Measurements from ENCODE around the gene NKD1.
"Not testable (repeated sequence)": the region's sequence is repeated elsewhere in the genome, so short reads cannot be mapped to it uniquely, and the experiment has no call there.

The NKD1 gene, protein sequence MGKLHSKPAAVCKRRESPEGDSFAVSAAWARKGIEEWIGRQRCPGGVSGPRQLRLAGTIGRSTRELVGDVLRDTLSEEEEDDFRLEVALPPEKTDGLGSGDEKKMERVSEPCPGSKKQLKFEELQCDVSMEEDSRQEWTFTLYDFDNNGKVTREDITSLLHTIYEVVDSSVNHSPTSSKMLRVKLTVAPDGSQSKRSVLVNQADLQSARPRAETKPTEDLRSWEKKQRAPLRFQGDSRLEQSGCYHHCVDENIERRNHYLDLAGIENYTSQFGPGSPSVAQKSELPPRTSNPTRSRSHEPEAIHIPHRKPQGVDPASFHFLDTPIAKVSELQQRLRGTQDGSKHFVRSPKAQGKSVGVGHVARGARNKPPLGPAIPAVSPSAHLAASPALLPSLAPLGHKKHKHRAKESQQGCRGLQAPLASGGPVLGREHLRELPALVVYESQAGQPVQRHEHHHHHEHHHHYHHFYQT
- total RNA-seq = 2.9 to 44.5 (median 12.9) reads per million in 3 experiments

DNA sequence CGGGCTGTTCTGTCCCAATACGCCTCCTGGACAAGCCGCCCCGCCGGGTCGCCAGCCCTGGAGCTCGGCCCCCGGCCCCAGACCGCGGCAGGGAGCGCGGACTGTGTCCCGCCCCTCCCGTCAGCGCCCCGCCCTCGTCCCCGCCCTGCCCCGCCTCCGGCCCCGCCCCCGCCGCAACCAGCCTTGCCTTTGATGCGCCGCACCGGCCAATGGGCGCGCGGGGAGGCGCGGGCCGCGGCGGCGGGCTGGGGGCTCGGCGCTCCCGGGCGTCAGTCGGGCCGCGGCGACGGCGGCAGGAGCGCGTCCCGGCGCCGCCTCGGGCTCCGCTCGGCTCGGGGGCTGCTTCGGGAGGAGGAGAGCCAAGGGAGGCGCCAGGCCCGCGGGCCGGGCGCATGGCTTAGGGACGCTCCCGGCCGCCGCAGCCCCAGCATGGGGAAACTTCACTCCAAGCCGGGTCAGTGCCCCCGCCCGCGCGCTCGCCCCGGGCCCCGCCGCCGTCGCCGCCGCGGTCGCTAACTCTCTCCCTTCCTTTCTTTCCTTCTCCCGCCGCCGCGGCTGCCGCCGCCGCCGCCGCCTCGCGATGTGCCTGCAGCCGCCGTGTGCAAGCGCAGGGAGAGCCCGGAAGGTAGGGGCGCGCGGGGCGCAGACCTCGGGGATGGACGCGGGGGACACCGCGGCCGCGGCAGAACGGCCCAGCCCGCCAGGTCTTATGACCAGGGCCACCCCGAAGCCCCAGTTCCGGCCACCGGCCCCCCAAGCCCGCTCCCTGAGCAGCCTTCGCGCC, at the start of gene NKD1:
NKD1 (plus strand) TSS at position 272 of the 784 bp plus-strand sequence; CDS start at position 430, 158 bp downstream.
- DNase-seq = peak; percentile 69

DNA sequence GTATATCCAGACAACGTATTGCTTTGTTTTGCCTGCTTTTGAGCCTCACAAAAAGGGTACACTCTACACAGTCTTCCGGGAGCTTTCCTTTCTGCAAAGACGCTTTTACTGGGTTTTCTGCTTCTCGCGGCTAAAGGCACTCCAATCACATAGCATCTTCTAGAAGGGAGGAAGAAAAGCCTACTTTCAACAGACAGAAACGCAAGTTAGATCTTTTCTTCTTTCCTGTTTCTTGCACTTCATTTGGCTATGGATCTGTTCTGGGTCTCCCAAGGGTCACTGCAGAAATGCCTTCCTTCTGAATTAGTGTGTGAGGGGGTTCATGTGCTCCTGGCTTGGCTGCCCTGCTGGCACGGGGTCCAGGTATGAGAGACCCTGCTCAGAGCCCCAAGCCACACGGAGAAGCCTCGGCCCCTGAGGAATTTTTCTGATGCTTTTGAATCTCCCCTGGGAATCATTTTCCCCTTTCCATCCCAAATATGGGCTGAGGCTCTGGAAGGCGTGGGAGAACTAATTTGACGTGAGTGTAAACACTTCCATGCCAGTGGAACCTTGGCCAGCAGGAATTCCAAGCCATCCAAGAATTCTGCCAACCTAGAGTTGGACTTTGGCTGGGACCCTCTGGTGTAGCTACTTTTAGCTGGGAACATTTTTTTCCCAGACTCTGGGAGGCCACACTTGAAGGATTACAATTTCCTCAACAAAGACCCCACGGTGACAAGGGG, 49.6 kb upstream of the NKD1 start:
- DNase-seq = no peak

DNA sequence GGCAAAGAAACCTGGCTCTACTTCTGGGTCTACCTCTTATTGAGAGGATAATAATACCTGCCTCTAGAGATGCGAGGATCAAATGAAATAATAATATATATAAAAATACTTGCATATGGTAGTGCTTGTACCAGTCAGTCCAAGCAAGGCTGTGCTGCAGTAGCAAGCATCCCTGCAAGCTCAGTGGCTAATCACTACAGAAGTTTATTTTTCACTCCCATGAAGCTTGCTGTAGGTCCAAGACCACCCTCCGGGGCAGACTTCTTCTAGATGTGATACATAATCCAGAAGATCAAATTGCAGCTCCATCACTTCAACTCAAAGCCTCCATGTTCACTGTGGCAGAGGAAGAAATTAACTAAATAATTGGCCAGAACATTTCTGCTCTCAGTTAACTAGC, 48.9 kb upstream of the NKD1 start:
- DNase-seq = no peak

DNA sequence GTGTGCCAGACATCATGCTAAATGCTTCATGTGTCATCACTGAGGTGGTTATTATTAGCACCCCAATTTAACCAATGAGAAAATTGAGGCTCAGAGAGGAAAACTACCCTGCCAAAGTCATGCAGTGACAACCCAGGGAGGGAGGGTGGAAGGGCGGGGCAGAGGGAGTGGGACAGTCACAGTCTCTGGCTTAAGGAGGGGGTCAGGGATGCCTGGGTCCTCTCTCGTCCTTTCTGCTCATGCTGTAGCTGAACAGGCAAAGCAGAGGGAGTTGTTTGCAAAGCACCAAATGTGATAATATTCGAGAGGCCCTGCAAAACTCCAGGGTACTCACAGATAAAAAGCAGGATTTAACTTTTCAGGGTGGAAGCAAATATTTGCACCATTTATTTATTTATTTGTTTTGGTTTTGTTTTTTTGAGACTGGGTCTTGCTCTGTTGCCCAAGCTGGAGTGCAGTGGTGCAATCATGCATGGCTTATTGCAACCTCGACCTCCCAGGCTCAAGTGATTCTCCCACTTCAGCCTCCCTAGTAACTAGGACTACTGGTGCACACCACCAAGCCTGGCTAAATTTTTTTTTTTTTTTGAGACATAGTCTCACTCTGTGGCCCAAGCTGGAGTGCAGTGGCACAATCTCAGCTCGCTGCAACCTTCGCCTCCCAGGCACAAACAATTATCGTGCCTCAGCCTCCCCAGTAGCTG, 47.9 kb upstream of the NKD1 start:
- no peak for DNase-seq

DNA sequence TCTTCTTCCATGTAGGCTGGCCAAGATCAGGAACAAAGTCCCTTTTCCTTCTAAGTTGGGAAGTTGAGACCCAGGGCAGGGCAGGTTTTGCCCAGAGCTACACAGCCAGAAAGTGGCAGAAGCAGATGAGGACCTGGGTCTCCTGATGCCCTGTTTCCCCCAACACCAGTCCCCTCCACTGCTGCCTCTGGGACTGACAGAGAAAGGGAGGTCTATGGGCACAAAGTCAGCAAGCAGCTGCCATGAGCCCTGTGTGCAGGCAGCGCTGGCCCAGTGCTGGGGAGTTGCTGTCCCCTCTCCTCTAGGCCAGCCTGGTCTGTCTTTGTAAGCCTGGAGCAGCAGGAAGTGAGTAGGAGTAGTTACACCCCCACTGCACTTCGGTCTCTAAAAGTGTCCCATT, 46.9 kb upstream of the NKD1 start:
- no peak for DNase-seq

DNA sequence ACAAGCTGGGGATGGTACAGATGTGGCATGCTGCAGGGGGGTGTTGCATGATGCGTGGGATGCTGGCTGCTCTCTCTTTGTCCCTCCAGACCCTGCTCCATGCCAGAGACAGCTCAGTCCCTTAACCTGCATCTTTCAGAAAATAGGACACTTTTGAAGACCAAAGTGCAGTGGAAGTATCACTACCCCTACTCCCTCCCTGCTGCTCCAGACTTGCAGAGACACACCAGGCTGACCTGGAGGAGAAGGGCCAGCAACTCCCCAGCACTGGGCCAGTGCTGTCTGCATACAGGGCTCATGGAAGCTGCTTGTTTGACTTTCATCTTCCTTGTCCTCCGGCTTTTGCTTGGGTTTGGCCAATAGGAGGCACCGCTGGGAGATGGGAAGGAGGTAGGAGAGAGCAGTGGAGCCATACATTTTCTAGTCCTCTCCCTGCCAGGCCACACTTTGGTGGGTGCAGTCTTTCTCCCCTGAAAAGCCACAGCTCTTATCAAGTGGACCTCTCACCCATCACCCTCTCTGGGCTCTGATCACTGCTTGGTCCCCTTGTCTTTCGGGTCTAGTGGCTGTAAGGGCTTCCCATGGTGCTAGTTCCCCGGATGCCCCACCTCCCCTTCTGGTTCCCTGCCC, 46.1 kb upstream of the NKD1 start:
- no peak for DNase-seq

DNA sequence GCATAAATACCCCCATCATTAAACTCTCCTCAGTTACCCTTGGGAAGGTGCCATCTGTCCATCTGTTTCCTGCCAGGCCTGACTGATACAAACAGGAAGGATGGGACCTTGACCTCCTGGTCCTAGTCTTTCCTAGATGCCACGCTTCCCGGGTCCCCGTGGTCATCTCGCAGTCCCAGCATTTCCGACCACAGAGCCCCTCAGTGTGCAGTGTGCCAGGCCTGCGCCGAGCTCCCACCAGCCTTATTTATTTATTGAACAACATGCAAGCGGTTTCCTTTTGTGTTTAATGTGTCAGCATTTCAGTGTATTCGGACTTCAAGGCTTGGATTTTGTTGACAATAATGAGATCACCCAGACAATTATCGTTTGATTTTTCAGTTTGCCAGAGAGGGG, 45.6 kb upstream of the NKD1 start:
- DNase-seq = no peak

DNA sequence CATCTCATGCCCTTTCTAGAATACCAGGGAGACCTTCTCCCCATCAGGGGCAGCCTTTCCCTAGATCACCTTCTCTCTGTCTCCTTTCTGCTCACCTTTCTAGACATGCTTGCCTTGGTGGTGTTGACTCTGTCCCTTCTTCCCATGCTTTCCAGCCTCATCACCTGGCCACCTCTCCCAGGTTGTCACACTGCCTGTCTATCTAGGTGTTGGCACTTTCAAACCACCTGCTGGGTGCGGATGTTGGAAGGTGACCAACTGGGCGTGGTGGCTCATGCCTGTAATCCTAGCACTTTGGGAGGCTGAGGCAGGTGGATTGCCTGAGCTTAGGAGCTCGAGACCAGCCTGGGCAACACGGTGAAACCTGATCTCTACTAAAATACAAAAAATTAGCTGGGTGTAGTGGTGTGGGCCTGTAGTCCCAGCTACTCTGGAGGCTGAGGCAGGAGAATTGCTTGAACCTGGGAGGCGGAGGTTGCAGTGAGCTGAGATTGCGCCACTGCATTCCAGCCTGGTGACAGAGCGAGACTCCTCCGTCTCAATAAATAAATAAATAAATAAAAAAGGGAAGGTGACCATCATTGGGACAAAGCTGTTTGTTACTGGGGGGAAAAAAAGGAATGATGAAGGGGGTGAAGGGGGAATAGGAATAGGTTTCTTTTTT, 44.2 kb upstream of the NKD1 start:
- not testable (repeated sequence) for DNase-seq

DNA sequence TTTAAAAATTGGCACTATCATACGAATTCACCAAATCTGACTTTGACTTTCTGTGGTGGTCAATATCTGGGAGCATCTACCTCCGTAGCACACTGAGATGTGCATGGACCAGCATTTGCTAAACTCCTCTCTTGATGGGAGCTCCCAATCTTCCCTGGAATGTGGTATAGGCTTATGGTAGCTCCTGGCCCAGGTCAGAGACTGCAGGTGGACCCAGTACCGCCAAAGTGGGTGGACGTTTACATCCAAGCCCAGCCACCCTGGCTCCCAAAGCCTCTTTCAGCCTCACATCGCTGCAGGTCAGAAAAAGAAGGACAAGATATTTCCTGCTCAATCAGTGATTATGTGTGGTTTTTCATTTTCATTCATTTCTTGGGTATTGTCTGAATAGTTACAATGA, 43.1 kb upstream of the NKD1 start:
- no peak for DNase-seq

DNA sequence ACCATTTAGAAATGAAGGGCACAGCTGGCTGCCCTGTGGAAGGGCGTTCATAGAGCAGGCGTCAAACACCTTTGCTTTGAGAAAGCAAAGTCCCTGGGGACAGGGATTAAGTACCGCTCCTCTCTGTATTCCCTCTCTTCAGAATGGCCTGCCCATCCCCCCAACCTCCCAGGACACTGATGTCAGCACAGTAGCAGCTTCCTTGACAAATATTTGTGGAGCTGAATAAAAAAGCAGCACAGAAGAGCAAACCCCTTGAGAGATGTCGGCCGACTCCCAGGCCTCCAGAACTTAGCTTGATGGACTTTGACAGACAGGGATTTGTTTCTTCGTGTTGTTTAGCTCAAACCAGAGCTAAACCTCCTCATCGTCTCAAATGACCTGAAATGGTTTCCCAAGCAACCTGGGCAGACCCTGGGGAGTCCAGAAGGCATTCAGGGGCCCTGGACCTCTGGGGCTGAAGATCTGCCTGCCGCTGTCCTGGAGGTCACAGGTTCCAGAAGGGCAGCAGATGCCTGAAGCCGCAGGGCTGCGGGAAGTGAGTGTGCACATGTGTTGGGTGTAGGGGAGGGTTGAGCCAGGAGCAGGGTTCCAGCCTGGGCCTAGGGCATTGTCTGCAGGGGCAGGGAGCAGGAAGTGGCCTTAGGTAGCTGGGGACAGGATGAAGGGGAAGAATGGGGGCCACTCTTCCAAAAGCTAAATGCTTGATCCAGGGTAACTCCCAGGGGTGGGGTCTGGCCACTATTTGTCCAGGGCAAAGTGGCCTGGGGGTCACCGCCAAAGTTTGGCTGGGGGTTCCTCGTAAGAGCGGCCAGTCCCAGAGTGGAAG, 42.3 kb upstream of the NKD1 start:
- no peak for DNase-seq

DNA sequence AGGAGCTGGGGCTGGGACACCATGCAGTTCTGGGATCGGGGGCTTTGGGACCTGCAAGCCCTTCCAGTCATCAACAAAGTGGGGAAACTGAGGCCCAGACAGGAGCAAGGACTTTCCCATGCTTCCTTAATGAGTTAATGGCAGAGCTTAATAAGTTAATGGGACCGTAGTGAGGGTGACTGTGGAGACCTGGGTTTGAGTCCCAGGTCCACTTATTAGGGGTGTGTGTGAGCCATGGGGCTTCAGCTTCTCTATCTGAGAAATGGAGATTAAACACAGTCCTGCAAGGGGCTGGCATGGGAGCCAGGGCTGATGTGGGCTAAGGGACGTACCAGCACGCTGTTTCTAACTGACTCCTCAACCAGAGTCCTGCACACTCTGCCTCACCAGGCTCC, 41.7 kb upstream of the NKD1 start:
- no peak for DNase-seq

DNA sequence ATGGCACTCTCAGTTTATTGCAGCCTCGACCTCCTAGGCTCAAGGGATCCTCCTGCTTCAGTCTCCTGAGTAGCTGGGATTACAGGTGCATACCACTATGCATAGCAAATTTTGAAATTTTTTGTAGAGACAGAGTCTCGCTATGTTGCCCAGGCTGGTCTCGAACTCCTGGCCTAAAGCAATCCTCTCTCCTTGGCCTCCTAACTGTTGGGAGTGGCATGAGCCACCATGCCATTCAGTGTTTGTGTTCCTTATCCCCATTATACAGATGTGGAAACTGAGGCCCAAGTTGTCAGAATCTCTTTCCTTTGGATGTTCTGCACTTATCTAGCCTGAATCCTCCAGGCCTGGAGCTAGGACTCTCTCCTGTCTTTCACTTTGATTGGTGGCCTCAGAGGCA, 40.8 kb upstream of the NKD1 start:
- DNase-seq = no peak

DNA sequence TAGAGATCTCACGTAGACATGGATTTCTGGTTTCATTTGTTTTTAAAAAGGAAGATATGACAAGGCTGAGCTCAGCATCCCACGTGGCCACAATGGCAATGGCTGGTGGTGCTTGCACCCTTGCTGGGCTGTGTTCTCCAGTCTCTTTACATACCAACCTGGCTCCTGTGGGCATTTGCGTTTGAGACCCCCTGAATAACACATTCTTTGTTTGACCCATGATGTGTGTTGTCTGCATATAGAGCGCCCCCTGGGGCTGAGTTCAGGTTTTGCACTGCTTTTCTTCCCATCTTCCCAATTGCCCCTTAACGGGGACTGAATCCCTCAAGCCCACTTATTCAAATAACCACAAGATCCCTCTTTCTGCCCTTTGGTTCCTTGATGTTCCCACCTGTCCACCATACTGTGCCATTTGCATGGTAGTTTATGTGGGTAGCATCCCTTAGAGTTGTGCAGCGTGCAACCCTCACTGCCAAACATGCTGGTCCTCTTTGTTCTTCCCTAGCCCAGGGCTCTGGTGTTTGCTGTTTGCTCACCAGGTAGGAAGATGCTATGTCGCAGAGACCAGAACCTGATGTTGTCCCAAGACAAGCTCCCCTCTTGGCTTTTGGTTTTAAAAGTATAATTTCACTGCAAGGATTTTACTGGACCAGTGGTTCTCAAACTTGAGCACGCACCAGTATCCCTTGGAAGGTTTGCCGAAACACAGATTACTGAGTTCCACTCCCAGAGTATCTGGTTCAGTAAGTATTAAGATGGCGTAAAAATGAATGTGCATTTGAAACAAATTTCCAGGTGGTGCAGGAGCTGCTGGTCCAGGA, 38.5 kb upstream of the NKD1 start:
- peak; percentile 5 for DNase-seq

DNA sequence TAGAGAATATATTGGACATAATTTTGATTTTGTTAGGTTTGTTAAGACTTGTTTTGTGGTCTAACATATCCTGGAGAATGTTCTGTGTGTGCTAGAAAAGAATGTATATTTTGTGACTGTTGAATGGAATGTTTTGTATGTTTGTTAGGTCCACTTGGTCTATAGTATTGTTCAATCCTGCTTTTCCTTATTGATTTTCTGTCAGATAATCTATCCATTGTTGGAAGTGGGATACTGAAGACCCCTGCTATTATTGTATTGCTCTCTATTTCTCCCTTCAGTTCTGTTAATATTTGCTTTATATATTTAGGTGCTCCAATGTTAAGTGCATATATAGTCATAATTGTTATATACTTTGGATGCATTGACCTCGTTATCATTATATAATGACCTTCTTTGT, 33.0 kb upstream of the NKD1 start:
- no peak for DNase-seq

DNA sequence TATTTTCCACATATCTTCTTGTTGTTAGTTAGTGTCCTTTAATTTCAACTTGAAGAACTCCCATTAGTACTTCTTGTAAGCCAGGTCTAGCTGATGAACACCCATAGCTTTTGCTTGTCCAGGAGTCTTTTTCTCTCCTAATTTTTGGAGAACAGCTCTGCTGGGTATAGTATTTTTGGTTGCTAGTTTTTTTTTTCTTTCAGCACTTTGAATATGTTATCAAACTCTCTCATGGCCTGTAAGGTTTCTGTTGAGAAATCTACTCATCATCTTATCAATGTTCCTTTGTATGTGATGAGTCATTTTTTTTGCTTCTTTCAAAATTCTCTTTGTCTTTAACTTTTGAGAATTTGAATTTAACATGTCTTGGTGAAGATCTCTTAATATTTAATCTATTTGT, 31.8 kb upstream of the NKD1 start:
- no peak for DNase-seq

DNA sequence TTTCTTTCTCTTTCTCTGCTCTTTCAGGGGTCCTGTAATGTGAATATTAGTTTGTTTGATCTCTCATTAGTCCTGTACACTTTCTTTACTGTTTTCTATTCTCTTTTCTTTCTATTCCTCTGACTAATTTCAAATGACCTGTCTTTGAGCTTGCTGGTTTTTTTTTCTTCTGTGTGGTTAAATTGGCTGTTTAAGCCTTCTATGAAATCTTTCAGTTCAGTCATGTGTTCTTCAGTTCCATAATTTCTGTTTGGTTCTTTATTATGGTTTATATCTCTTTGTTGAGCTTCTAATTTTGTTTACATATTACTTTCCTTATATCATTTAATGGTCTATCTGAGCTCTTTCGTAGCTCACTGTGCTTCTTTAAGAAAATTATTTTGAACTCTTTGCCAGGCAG, 31.3 kb upstream of the NKD1 start:
- DNase-seq = no peak

DNA sequence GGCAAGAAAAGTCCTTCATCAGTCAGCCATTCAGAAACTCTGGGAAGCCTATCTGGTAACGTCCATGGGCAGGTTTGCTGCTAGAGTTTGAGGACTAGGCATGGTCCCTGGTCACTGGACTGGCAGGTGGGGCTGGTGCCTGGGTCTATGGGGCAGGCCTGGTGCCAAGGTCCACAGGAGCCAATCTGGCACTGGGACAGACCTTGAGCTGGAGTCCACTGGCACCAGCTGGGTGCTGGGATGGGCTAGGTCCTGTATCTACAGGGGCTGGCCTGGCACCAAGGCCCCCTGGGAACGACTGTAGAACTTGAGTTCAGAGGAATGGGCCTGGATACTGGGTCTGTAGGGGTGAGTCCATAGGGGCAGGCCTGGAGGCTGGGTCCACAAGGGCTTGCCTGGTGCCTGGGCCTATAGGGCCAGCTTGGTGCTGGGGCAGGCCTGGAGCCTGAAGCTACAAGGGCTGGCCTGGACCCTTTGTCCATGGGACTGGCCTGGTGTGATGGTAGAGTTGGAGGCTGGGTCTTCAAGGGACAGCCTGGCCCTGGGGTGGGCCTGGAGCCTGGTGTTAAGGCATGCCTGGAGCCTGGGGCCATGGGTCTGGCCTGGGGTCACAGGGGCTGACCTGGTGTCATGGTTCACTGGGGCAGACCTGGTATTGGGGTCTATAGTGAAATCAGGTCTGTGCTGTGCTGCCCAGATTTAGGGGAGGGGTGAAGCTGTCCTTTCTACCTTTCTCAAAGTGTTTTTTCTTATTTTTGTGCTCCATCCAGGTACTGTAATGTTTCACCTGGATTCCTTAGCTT, 30.5 kb upstream of the NKD1 start:
- no peak for DNase-seq

DNA sequence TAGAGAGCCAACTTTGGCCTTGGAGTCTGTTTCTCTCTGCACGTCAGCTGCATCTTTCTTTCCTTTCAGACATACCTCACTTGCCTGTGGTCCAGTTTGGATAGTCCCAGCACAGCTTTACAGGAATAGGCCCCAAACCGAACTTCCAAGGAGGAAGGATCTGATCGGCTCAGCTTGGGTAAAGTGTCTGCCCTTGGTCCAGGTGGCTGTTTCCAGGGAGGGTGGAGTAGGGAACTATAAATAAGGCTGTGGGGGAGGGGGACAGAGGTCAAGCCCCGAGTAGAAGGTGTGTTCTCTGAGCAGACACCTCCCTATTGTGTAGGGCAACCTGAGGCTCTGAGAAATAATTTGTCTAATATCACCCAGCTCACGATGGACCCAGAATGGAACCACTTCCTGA, 29.2 kb upstream of the NKD1 start:
- DNase-seq = no peak

DNA sequence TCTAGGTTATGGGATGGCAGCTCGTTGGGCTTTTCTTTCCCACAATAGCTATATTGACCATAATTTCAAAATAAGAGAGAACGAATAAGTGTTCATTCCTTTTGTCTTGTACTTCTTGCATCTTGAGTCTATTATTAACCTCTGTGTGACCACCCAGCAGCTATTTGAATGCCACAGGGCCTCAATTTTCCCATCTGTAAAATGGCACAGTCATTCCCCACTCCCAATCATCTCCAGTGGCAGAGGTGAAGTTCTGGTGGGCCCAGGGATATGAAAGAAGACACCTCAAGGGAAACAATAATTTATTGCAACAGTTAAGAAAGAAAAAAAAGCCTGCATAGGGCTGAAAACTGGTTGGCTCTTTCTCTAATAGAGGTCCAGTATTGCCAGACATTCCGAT, 28.6 kb upstream of the NKD1 start:
- no peak for DNase-seq
